ENCODE measurements around the gene BIRC6.

DNA sequence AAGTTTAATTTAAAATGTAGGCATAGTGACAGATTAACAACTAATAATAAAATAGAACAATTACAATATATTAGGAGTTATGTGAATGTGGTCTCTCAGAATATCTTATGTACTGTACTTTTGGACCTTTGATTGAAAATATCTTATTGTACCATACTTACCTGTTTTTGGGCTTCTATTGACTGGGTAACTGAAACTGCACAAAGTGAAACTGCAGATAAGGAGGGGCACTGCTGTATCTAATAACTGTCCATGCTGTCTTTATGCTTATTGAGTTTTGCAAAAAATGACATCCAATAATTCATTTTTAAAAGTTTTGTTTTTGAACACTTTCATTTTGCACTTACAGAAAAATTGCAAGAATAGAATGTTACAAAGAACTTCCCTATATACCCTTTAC is 19.9 kb downstream of the BIRC6 start:
- TF ChIP-seq, protein P1, sequence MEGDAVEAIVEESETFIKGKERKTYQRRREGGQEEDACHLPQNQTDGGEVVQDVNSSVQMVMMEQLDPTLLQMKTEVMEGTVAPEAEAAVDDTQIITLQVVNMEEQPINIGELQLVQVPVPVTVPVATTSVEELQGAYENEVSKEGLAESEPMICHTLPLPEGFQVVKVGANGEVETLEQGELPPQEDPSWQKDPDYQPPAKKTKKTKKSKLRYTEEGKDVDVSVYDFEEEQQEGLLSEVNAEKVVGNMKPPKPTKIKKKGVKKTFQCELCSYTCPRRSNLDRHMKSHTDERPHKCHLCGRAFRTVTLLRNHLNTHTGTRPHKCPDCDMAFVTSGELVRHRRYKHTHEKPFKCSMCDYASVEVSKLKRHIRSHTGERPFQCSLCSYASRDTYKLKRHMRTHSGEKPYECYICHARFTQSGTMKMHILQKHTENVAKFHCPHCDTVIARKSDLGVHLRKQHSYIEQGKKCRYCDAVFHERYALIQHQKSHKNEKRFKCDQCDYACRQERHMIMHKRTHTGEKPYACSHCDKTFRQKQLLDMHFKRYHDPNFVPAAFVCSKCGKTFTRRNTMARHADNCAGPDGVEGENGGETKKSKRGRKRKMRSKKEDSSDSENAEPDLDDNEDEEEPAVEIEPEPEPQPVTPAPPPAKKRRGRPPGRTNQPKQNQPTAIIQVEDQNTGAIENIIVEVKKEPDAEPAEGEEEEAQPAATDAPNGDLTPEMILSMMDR (IDR thresholded peaks at IDR 0.05; ENCODE audit: low read depth, low read length, poor library complexity, severe bottlenecking) = no peak
- no peak for TF ChIP-seq EZH2phosphoT487 (IDR thresholded peaks at IDR 0.05; ENCODE audit: borderline replicate concordance, low read length)
